ENCODE data around the gene TCF7L1. TPM values are rescaled to one million over a fixed set of nuclear protein-coding genes. Genes with fewer than 3 reads are reported as not detected.
"Not testable (repeated sequence)": the region's sequence is repeated elsewhere in the genome, so short reads cannot be mapped to it uniquely, and the experiment has no call there.

The TCF7L1 gene
- polyA plus RNA-seq, 1 donor (not counting 4 experiments of a cell fraction or from before 2014, with no cell fraction given): 1.0 TPM

GRCh38 chr2:85120363-85120762 is 12.8 kb upstream of the TCF7L1 start:
- dilution Hi-C loops (cut with MboI; ENCODE audit: extremely low pct_ligation_motif_present, low sequenced_read_pairs): no loop called here
- DNase-seq (ENCODE audit: low read depth, low spot score): no peak
- Histone ChIP-seq H3K27ac (ENCODE audit: control insufficient read depth, insufficient read depth, low read length) (no peak overlapping the region), H3K36me3 (ENCODE audit: control insufficient read depth in 2 of 2, extremely low read depth in 1 of 2, insufficient read depth in 2 of 2, low read length in 2 of 2) (no peaks in the 10 kb centered on the region), H4K20me1 (ENCODE audit: control insufficient read depth, extremely low read depth, insufficient read depth, low read length) (no peaks in the 10 kb centered on the region), H3K79me2 (ENCODE audit: control insufficient read depth, insufficient read depth, low read length) (no peaks in the 10 kb centered on the region), H3K4me3 (ENCODE audit: control insufficient read depth in 2 of 3, extremely low read depth in 1 of 3, insufficient read depth in 2 of 3, low read depth in 1 of 3, low read length in 3 of 3) (no peak overlapping the region), H3K9ac (ENCODE audit: control insufficient read depth, extremely low read depth, insufficient read depth, low read length) (no peak overlapping the region), H3K4me2 (ENCODE audit: control insufficient read depth, extremely low read depth, insufficient read depth, low read depth, low read length) (no peak overlapping the region), H3K9me3 (ENCODE audit: control insufficient read depth, low read depth, low read length) (no peaks in the 10 kb centered on the region), H3K27me3 (ENCODE audit: control insufficient read depth, extremely low read depth, insufficient read depth, low read length) (no peaks in the 10 kb centered on the region), H3K4me1 (ENCODE audit: control insufficient read depth, extremely low read depth, insufficient read depth, low read length) (no peaks in the 10 kb centered on the region), H2AFZ (ENCODE audit: control insufficient read depth, low read length) (no peak overlapping the region), H3K9me1 (ENCODE audit: control insufficient read depth, extremely low read depth, insufficient read depth, low read length) (no peaks in the 10 kb centered on the region)
- TF ChIP-seq EZH2 (IDR thresholded peaks at IDR 0.05; ENCODE audit: low read length): no peak
- no peak for TF ChIP-seq CTCF (optimal IDR thresholded peaks at IDR 0.05 in 1 of 3, IDR thresholded peaks at IDR 0.05 in 1 of 3, conservative IDR thresholded peaks at IDR 0.05 in 1 of 3; ENCODE audit: extremely low read depth in 1 of 3, insufficient read depth in 2 of 3, low read length in 3 of 3)
- FAIRE-seq: no peak

GRCh38 chr2:85126462-85126861 is 6.7 kb upstream of the TCF7L1 start:
- H3K36me3 ChIP-seq (ENCODE audit: control insufficient read depth in 2 of 2, extremely low read depth in 1 of 2, insufficient read depth in 2 of 2, low read length in 2 of 2); DNase-seq (ENCODE audit: low read depth, low spot score); H3K9me1 ChIP-seq (ENCODE audit: control insufficient read depth, extremely low read depth, insufficient read depth, low read length); H3K4me2 ChIP-seq (ENCODE audit: control insufficient read depth, extremely low read depth, insufficient read depth, low read depth, low read length); H3K4me1 ChIP-seq (ENCODE audit: control insufficient read depth, extremely low read depth, insufficient read depth, low read length); H3K27me3 ChIP-seq (ENCODE audit: control insufficient read depth, extremely low read depth, insufficient read depth, low read length); dilution Hi-C loops (cut with MboI; ENCODE audit: extremely low pct_ligation_motif_present, low sequenced_read_pairs); H3K79me2 ChIP-seq (ENCODE audit: control insufficient read depth, insufficient read depth, low read length); H3K9ac ChIP-seq (ENCODE audit: control insufficient read depth, extremely low read depth, insufficient read depth, low read length); FAIRE-seq; H2AFZ ChIP-seq (ENCODE audit: control insufficient read depth, low read length); H3K4me3 ChIP-seq (ENCODE audit: control insufficient read depth in 2 of 3, extremely low read depth in 1 of 3, insufficient read depth in 2 of 3, low read depth in 1 of 3, low read length in 3 of 3); H3K9me3 ChIP-seq (ENCODE audit: control insufficient read depth, low read depth, low read length); H4K20me1 ChIP-seq (ENCODE audit: control insufficient read depth, extremely low read depth, insufficient read depth, low read length); H3K27ac ChIP-seq (ENCODE audit: control insufficient read depth, insufficient read depth, low read length): not testable (repeated sequence)

- H3K36me3 ChIP-seq (ENCODE audit: control insufficient read depth in 2 of 2, extremely low read depth in 1 of 2, insufficient read depth in 2 of 2, low read length in 2 of 2): no peaks in the 10 kb centered on the region
- FAIRE-seq: no peak
- peaks cover 13% of the 10 kb centered on the region for H3K27me3 ChIP-seq (ENCODE audit: control insufficient read depth, extremely low read depth, insufficient read depth, low read length)
Measured at GRCh38 chr2:85129861-85130260, 3.3 kb upstream of the TCF7L1 start.

More at GRCh38 chr2:85129861-85130260, 3.3 kb upstream of the TCF7L1 start:
- no peak for TF ChIP-seq EZH2 (IDR thresholded peaks at IDR 0.05; ENCODE audit: low read length)
- no peak for TF ChIP-seq CTCF (optimal IDR thresholded peaks at IDR 0.05 in 1 of 3, IDR thresholded peaks at IDR 0.05 in 1 of 3, conservative IDR thresholded peaks at IDR 0.05 in 1 of 3; ENCODE audit: extremely low read depth in 1 of 3, insufficient read depth in 2 of 3, low read length in 3 of 3)
- DNase-seq (ENCODE audit: low read depth, low spot score): no peak
- no peak overlapping the region for H2AFZ ChIP-seq (ENCODE audit: control insufficient read depth, low read length)
- H3K4me3 ChIP-seq (ENCODE audit: control insufficient read depth in 2 of 3, extremely low read depth in 1 of 3, insufficient read depth in 2 of 3, low read depth in 1 of 3, low read length in 3 of 3): no peak overlapping the region
- no peaks in the 10 kb centered on the region for H3K79me2 ChIP-seq (ENCODE audit: control insufficient read depth, insufficient read depth, low read length)
- H3K4me1 ChIP-seq (ENCODE audit: control insufficient read depth, extremely low read depth, insufficient read depth, low read length): peaks cover 8% of the 10 kb centered on the region
- H4K20me1 ChIP-seq (ENCODE audit: control insufficient read depth, extremely low read depth, insufficient read depth, low read length): no peaks in the 10 kb centered on the region
- H3K9ac ChIP-seq (ENCODE audit: control insufficient read depth, extremely low read depth, insufficient read depth, low read length): no peak overlapping the region
- no peaks in the 10 kb centered on the region for H3K9me1 ChIP-seq (ENCODE audit: control insufficient read depth, extremely low read depth, insufficient read depth, low read length)
- dilution Hi-C loops (cut with MboI; ENCODE audit: extremely low pct_ligation_motif_present, low sequenced_read_pairs): no loop called here
- H3K9me3 ChIP-seq (ENCODE audit: control insufficient read depth, low read depth, low read length): no peaks in the 10 kb centered on the region
- no peak overlapping the region for H3K27ac ChIP-seq (ENCODE audit: control insufficient read depth, insufficient read depth, low read length)
- no peak overlapping the region for H3K4me2 ChIP-seq (ENCODE audit: control insufficient read depth, extremely low read depth, insufficient read depth, low read depth, low read length)

All from keratinocyte (primary cell).